Muscle of leg (tissue), 11 donors: ENCODE results near the gene ASB6. TPM values are rescaled to one million over a fixed set of nuclear protein-coding genes. Genes with fewer than 3 reads are reported as not detected.
A peak's percentile ranks its signal among the peaks of the same experiment; 100 is the strongest.
"Not testable (repeated sequence)": the region's sequence is repeated elsewhere in the genome, so short reads cannot be mapped to it uniquely, and the experiment has no call there.

Experiments
- DNase-seq: peaks from one replicate; pipeline ENCODE4 v3.0.0; 2013
- H3K27ac ChIP-seq: one replicate; pipeline ENCODE4 v1.5.1; 2013; ENCODE audit warnings: mild to moderate bottlenecking, low read length, control low read depth
- H3K27me3 ChIP-seq: one replicate; pipeline ENCODE4 v1.6.1; 2013; ENCODE audit warnings: low read length; ENCODE audit not compliant: control insufficient read depth, insufficient read depth
- H3K36me3 ChIP-seq: one replicate; pipeline ENCODE4 v1.6.1; 2013; ENCODE audit warnings: low read length; ENCODE audit not compliant: control insufficient read depth, insufficient read depth
- H3K4me1 ChIP-seq: one replicate; pipeline ENCODE4 v1.6.1; 2013; ENCODE audit warnings: low read length; ENCODE audit not compliant: control insufficient read depth, insufficient read depth
- H3K4me3 ChIP-seq: one replicate; pipeline ENCODE4 v1.5.1; 2013; ENCODE audit warnings: low read length, control low read depth
- H3K9me3 ChIP-seq: replicated peaks from 2 replicates; pipeline ENCODE4 v1.6.1; 2013; ENCODE audit warnings: low read depth, low read length; ENCODE audit not compliant: control insufficient read depth
- WGBS: methylation state at CpG from one replicate; pipeline ENCODE4 v1.1.5; 2013; ENCODE audit warnings: missing lambda C conversion rate; ENCODE audit not compliant: insufficient coverage; 5-methylcytosine and 5-hydroxymethylcytosine counted together
- polyA plus RNA-seq, 8 donors: library from polyadenylated mRNA; unstranded; fragments of 120-200 nt; gene quantifications; one replicate each; pipeline versions ENCODE4 v1.2.1 to v1.2.3, GENCODE V29; 2013; ENCODE audit warnings: inconsistent platforms in 1 of 8, low replicate concordance in 1 of 8; ENCODE audit not compliant: insufficient read length in 8 of 8, insufficient read depth in 1 of 8
- total RNA-seq: library from RNA; stranded (reverse); fragments of 120-200 nt; gene quantifications from one replicate; pipeline ENCODE4 v1.2.4, GENCODE V29; 2013

ASB6 gene
- total and polyA plus RNA-seq, 9 donors: 7.1 to 13.4 (median 12.7) TPM

DNA sequence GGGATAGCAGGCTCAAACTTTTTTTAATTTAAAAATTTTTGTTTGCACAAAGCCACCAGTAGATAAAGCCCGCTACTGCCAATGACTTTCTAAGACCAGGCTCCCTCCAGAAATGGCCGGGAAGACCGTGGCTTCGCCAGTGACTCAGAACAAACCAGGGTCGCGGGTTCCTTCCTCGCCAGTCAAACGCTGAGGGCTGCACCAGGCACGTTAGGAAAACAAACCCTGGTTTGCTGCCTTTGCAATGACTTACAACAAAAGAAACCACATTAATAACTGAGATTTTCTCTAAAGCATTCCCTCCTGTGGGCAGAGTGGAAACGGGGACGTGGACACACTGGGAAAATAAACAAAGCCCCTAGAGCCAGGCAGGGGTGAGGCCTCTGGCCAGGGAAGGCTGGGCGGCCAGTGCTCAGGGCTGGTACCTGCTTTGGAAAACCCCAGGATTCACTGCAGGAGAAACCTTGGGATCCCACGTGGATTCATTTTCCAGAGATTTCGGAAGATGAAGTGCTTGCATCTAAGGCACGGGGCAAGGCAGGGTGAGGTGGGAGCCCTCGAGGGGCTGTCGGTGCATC, 27.3 kb upstream of the ASB6 start:
- Histone ChIP-seq H3K4me1 (peaks cover 6% of the 10 kb centered on the region), H3K27me3 (peaks cover 44% of the 10 kb centered on the region), H3K27ac (no peak overlapping the region), H3K4me3 (no peak overlapping the region), H3K9me3 (no peaks in the 10 kb centered on the region), H3K36me3 (no peaks in the 10 kb centered on the region)
- WGBS: 74% methylated on average over 16 of the region's 17 CpGs
- DNase-seq: no peak

DNA sequence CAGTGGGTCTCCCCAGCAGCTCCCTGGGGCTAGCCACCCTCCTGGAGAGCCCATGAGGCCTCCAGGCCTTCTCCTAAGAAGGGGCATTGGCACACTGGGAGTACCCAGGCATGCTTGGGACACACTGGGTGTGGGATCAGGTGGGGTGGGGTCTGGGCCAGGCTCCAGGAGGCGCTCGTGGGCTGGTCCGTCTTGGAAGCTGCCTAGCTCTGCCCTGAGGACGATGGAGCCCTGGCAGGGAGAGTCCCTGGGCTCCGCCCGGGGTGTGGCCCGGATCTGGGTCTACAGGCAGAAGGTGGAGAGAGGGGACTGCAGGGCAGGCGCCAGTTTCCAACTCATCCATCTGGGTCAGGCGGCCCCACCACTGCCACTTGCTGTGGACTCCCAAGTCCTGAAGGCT, 25.9 kb upstream of the ASB6 start:
- 86% methylated on average over 6 of the region's 9 CpGs for WGBS
- Histone ChIP-seq H3K27ac (no peak overlapping the region), H3K27me3 (peaks cover 52% of the 10 kb centered on the region), H3K36me3 (no peaks in the 10 kb centered on the region), H3K9me3 (no peaks in the 10 kb centered on the region), H3K4me3 (no peak overlapping the region), H3K4me1 (peaks cover 6% of the 10 kb centered on the region)
- DNase-seq: no peak

DNA sequence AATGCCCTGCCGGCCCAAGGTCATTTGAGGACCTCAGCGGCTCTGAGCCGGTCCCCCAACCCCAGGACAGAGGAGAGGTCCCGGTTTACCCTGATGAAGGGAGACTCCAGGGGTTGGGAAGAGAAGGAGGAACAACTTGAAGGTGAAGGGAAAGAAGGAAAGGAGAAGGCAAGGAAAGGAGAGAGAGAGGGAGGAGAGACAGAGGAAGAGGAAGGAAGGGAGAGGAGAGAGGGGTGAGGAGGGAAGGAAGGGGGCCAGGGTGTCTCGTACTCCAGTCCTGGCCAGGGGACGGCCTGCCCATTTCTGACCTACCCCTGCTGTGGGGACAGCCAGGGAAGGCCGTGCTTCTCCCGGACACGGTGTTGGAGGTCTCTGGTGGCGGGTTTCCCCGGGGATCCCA, 25.4 kb upstream of the ASB6 start:
- H3K27me3 ChIP-seq: peaks cover 56% of the 10 kb centered on the region
- WGBS: 75% methylated on average over 11 of the region's 11 CpGs
- no peak overlapping the region for H3K4me3 ChIP-seq
- H3K36me3 ChIP-seq: no peaks in the 10 kb centered on the region
- H3K9me3 ChIP-seq: no peaks in the 10 kb centered on the region
- peaks cover 6% of the 10 kb centered on the region for H3K4me1 ChIP-seq
- DNase-seq: no peak
- no peak overlapping the region for H3K27ac ChIP-seq

DNA sequence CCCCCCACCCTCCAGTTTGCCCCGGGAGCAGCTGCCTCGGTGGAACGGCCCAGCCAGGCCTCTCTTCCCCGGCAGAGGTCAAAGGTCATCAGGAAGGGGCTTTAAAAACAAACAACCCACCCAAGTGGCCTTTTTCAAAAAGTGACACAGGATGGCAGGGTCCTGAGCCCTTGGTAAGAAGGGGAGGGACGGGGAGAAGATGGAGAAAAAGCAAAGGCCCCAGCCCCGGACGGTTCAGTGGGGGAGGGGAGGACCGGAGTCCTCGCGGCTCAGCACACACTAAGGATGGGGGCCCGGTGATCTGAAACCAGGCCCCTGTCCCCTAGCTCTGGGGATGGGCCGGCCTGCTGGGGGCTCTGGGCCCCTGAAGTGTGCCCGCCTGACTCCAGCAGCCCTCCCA, 24.6 kb upstream of the ASB6 start:
- WGBS: 24% methylated on average over 3 of the region's 13 CpGs
- no peak for DNase-seq
- Histone ChIP-seq H3K9me3 (no peaks in the 10 kb centered on the region), H3K4me1 (peaks cover 6% of the 10 kb centered on the region), H3K27me3 (peaks cover 57% of the 10 kb centered on the region), H3K27ac (no peak overlapping the region), H3K36me3 (no peaks in the 10 kb centered on the region), H3K4me3 (peak overlapping the region; percentile 31)

DNA sequence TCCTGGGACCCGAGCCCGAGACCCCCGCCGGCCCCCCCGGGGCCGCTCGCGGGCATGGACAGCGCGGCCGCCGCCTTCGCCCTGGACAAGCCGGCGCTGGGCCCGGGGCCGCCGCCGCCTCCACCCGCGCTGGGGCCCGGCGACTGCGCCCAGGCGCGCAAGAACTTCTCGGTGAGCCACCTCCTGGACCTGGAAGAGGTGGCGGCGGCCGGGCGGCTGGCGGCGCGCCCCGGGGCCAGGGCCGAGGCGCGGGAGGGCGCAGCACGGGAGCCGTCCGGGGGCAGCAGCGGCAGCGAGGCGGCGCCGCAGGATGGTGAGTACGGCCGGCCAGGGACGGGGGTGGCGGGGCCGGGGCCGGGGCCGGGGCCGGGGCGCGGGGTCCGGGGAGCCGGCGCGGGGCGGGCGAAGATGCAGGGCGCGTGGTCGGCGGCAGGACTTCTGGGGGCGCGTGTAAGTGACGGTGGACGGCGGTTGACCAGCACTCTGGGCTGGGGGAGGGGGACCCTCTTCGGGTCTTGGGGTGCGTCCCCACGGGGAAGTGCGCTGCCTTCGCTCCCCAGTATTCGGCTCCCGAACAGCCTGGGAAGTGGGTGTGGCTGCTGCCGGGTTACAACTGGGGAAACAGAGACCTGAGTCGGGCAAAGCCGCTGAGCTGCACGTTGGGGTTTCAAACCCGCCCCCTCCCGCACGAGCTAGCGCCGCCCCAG, 24.0 kb upstream of the ASB6 start:
- Histone ChIP-seq H3K27me3 (peaks cover 63% of the 10 kb centered on the region), H3K27ac (no peak overlapping the region), H3K4me1 (peaks cover 6% of the 10 kb centered on the region), H3K4me3 (peak overlapping the region; percentile 31), H3K36me3 (no peaks in the 10 kb centered on the region), H3K9me3 (no peaks in the 10 kb centered on the region)
- 2% methylated on average over 66 of the region's 88 CpGs for WGBS
- peak; percentile 22 for DNase-seq

DNA sequence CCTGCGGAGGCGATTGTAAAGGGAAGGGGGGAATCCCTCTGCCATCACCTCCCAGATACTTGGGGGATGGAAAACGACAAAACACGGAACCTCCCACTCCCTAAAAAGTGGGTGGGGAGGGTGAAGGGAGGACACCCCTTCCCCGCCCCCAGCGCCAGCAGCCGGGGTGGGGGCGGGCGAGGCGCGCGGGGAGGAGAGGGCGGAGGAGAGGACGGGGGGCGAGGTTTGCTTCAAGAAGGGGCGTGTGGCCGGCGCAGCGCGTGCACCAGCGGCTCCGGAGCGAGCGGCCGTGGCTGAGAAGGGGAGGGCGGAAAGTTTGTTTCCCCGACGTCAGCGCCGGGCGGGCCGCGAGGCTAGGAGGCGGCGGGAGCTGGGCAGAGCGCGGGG, 23.4 kb upstream of the ASB6 start, which contains the start of gene PRRX2:
Gene PRRX2 (plus strand): TSS at position 259 of the 387 bp plus-strand sequence. CDS start 221 bp downstream, outside the sequence.
- Histone ChIP-seq H3K4me3 (peak within 1 kb of the TSS; percentile 32), H3K36me3 (no peaks in the 10 kb centered on the region), H3K27ac (no peak within 1 kb of the TSS), H3K27me3 (peaks cover 63% of the 10 kb centered on the region), H3K4me1 (peaks cover 6% of the 10 kb centered on the region), H3K9me3 (no peaks in the 10 kb centered on the region)
- WGBS: 1% methylated on average over 23 of the region's 37 CpGs
- DNase-seq: peak; percentile 89

DNA sequence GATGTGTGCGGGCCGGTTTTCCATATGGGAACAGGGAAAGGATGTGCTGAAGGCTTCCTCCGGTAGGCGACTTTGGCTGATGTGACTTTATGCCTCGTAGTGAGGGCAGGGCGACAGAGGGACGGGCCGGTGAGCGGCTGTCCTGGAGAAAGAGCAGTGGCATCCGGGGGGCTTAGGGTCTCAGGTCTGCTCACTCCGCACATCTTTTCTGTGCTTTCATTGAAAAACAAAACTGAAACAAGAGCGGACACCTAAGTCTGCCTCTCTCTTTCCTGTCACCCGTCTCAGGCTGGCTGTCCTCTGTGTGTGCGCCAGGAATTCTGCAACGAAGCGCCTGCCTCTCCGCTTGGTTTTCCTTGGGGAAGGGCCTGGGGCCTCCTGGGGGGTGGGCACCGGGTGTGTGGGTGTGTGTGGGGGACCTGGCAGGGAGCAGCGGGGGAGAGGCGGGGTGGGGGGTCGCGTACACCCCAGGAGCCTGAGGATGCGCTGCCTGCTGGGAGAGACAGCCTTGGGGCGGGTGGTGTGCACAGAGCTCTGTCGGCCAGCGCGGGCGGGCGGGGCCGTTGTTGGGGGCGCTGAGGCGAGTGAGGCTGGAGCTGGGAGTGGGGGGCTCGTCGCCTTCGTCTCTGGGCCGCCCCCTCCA, 22.9 kb upstream of the ASB6 start:
- no peaks in the 10 kb centered on the region for H3K9me3 ChIP-seq
- DNase-seq: no peak
- H3K36me3 ChIP-seq: no peaks in the 10 kb centered on the region
- peaks cover 6% of the 10 kb centered on the region for H3K4me1 ChIP-seq
- H3K4me3 ChIP-seq: peak overlapping the region; percentile 32
- 2% methylated on average over 19 of the region's 36 CpGs for WGBS
- H3K27ac ChIP-seq: no peak overlapping the region
- peaks cover 63% of the 10 kb centered on the region for H3K27me3 ChIP-seq

DNA sequence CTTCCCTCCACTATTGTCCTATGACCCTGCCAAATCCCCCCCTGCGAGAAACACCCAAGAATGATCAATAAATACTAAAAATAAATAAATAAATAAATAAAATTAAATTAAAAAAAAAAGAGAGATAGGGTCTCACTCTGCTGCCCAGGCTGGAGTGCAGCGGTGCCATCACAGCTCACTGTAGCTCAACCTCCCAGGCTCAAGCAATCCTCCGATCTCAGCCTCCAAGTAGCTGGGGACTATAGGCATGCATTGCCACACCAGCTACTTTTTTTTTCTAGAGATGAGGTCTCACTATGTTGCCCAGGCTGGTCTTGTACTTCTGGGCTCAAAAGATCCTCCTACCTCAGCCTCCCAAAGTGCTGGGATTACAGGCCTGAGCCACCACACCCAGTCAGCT, 20.3 kb upstream of the ASB6 start:
- H3K27me3 ChIP-seq: peaks cover 50% of the 10 kb centered on the region
- not testable (repeated sequence) for H3K27ac ChIP-seq, H3K9me3 ChIP-seq, DNase-seq, H3K36me3 ChIP-seq, H3K4me1 ChIP-seq, H3K4me3 ChIP-seq
- WGBS: 50% methylated on average over 2 of the region's 3 CpGs

DNA sequence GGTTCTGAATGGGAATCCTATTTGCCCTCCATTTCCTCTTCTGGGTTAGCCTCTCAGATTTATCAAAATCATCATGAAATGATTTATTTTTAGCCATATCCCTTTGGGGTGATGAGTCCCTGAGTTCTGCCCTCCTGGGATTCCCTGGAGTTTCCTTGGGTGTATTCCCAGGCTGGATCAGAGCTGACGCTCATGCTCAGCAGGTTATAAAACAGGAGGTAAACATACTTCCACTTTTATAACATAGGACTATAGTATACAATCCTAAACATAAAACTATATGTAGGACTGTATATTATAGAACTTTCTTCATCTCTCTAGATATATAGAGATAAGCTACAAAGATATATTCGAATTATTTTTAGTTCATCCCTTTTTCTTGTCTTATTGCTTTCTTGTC, 19.1 kb upstream of the ASB6 start:
- no peaks in the 10 kb centered on the region for H3K9me3 ChIP-seq
- no peak overlapping the region for H3K27ac ChIP-seq
- no peaks in the 10 kb centered on the region for H3K36me3 ChIP-seq
- no peak for DNase-seq
- H3K27me3 ChIP-seq: peaks cover 41% of the 10 kb centered on the region
- no peak overlapping the region for H3K4me3 ChIP-seq
- H3K4me1 ChIP-seq: no peaks in the 10 kb centered on the region
- WGBS: no CpG with 5 or more reads among the region's 2 CpGs

DNA sequence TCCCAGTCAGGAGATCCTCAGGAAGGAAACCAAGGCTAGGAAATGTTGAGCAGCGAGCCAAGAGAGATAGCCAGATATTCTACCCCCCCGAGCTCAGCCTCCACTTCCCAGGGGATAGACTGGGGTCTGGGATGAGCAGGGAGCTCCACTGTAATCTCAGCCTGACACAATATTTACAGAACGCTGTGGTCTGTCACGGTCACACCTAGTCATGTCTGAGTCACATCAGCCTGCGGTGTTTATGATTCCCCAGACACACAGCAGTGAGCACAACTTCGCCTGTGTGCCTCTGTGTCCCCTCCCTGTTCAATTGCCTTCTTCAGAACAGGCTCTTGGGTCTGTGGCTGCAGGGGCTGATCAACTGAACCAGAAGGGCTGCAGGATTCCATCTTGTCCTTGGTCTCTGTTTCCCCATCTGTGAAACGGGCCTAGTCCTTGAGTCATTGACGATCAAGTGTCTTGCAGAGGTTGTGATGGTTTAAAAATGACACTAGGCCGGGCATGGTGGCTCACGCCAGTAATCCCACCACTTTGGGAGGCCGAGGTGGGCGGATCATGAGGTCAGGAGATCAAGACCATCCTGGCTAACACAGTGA, 14.9 kb upstream of the ASB6 start:
- H3K9me3 ChIP-seq: no peaks in the 10 kb centered on the region
- no peak overlapping the region for H3K4me3 ChIP-seq
- peaks cover 19% of the 10 kb centered on the region for H3K27me3 ChIP-seq
- H3K4me1 ChIP-seq: peaks cover 8% of the 10 kb centered on the region
- no peak overlapping the region for H3K27ac ChIP-seq
- H3K36me3 ChIP-seq: no peaks in the 10 kb centered on the region
- 40% methylated on average over 4 of the region's 12 CpGs for WGBS
- no peak for DNase-seq
